HCT116 (cell line): ENCODE data around the gene POLK.

ENCODE experiments used
- CTCF ChIP-seq, 3 experiments: fragments of 200-600 bp in 1 of 3; sonication (generic) in 1 of 3; IDR thresholded peaks in 2 of 3; conservative IDR thresholded peaks in 1 of 3; 2 replicates each; pipeline ENCODE4 v1.5.1; 2012 to 2017; ENCODE audit warnings: low read depth in 2 of 3, low read length in 2 of 3, antibody characterized with exemption in 1 of 3, borderline replicate concordance in 1 of 3, control low read depth in 1 of 3, mild to moderate bottlenecking in 1 of 3, mixed read lengths in 1 of 3, mixed run types in 1 of 3, moderate library complexity in 1 of 3; ENCODE audit not compliant: insufficient read depth in 1 of 3
- YY1 ChIP-seq: IDR thresholded peaks from 2 replicates; pipeline ENCODE4 v1.6.1; 2011; ENCODE audit warnings: low read length, low read depth, moderate library complexity, mild to moderate bottlenecking; ENCODE audit not compliant: insufficient replicate concordance; ENCODE audit errors: extremely low read depth

- TF ChIP-seq CTCF (IDR thresholded peaks at IDR 0.05 in 2 of 3, conservative IDR thresholded peaks at IDR 0.05 in 1 of 3; ENCODE audit: borderline replicate concordance in 1 of 3, insufficient read depth in 1 of 3, low read depth in 2 of 3, low read length in 2 of 3) (no peak), YY1 (no peak)
Observed at GRCh38 chr5:75519761-75520160, 8.1 kb downstream of the POLK start.
